Measurements from ENCODE around the gene AKAP8.

GRCh38 chr19:15367439-15367838, 12.1 kb downstream of the AKAP8 start:
- TF ChIP-seq CTCF (IDR thresholded peaks at IDR 0.05): no peak
- TF ChIP-seq POLR2AphosphoS5 (IDR thresholded peaks at IDR 0.05; ENCODE audit: low read depth, low read length): no peak
- TF ChIP-seq TCF7L2 (IDR thresholded peaks at IDR 0.05; ENCODE audit: low read depth, low read length): no peak
- TF ChIP-seq SIN3A (IDR thresholded peaks at IDR 0.05; ENCODE audit: borderline replicate concordance, insufficient read depth, low read depth, low read length): no peak
- no peak for TF ChIP-seq REST (IDR thresholded peaks at IDR 0.05; ENCODE audit: insufficient read depth in 1 of 2, low read depth in 2 of 2, low read length in 1 of 2)
